Skin epidermis (tissue), 12 donors: ENCODE results near the gene RNF17.
"Not testable (repeated sequence)": the region's sequence is repeated elsewhere in the genome, so short reads cannot be mapped to it uniquely, and the experiment has no call there.

ENCODE experiments used
- H3K27ac ChIP-seq, 21 experiments: fragments of 200-600 bp; sonication (generic) in 11 of 21; one replicate each; pipeline ENCODE4 v1.5.0; 2020; ENCODE audit warnings: mild to moderate bottlenecking in 3 of 21, inconsistent platforms in 2 of 21, moderate library complexity in 2 of 21
- H3K4me3 ChIP-seq, 7 experiments: fragments of 200-600 bp; sonication (generic) in 2 of 7; one replicate each; pipeline ENCODE4 v1.5.0; 2020; ENCODE audit warnings: inconsistent platforms in 2 of 7, mild to moderate bottlenecking in 2 of 7, moderate library complexity in 1 of 7

The RNF17 gene

DNA sequence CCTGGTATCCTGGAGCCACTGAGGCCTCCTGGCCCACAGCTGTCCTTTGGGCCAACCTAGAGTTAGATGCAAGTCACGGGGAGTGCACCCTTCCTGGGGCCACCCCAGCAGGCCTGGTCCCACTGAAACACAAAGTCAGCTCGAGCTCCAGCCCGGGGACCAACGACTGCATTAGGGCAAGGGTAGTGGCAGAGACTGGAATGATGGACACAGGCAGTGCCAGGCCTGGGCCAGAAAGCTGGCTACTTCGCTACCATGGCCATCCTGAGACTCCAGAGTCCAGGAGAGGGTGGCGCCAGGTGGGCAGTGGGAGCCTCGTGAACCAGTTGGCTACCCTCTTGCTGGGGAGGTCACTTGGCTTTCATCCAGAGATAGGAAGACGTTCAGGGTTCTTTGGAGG lies 22.2 kb upstream of the RNF17 start:
- no peak overlapping the region for H3K4me3 ChIP-seq
- no peak overlapping the region for H3K27ac ChIP-seq

DNA sequence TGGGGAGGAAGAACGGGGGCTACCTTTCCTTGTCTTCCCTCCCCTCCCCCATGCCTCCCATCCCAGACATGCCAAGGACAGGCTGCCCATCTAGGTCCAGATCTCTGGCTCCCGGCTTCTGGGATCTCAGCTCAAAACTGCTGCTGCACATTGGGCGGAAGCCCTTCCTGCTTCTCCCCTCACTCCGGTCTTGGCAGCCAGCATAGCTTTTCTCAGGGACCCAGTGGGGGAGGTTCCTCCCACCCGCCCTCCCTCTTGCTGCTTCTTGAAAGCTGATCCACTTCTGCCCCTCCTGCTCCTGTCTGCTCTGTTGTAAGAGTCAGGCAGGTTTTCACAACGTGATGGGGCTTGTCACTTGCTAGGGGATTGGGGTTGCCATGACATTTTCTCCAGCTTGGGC lies 21.7 kb upstream of the RNF17 start:
- Histone ChIP-seq H3K27ac (no peak overlapping the region), H3K4me3 (no peak overlapping the region)

GRCh38 chr13:24742977-24743376 lies 21.0 kb upstream of the RNF17 start:
- no peak overlapping the region for H3K4me3 ChIP-seq

GRCh38 chr13:24744247-24744646 lies 19.7 kb upstream of the RNF17 start:
- H3K27ac ChIP-seq = no peak overlapping the region
- H3K4me3 ChIP-seq = no peak overlapping the region

More at GRCh38 chr13:24742977-24743376, 21.0 kb upstream of the RNF17 start:
- H3K27ac ChIP-seq = no peak overlapping the region

- no peak overlapping the region for H3K27ac ChIP-seq
- no peak overlapping the region for H3K4me3 ChIP-seq
Observed at GRCh38 chr13:24745516-24745860, 18.5 kb upstream of the RNF17 start.

DNA sequence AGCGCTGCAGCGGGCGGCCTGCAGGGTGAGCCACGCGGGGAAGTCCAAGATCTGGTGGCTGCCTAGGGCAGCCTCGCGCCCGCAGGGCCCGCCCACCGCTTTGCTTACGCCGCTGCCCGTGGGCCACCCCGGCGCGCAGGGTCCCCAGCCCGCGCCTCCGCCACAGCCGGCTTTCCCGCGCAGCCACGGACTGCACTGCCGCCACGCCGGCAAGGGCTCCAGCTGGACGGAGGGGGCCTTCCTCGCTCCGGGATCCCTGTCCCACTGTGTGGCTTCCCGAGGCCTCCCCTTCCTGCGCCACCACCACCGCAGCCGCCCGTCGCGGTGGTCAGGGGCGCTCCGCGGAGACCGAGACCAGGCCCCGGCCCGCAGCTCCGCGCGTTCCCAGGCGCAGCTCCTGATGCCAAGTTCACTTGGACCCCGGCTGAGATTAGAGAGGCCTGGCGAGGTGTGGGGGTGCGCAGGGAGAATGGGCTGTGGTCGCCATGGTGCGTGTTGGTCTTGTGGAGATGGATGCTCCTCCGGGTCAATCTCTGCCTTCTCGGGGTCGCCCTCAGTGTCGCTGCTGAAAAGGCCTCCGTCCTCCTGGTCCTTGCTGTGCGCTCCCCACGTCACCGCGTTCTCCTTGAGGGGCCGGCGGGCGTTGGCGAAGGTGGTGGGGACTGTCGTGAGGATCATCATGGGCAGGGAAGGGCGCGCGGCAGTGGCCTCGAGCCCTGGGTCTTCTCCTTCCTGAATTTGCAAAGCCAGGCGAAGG lies 17.9 kb upstream of the RNF17 start:
- no peak overlapping the region for H3K4me3 ChIP-seq
- H3K27ac ChIP-seq = no peak overlapping the region

- H3K27ac ChIP-seq = no peak overlapping the region
- H3K4me3 ChIP-seq = peak overlapping the region in 1 of 7 experiments; percentile 45
Observed at GRCh38 chr13:24746618-24747247, 17.2 kb upstream of the RNF17 start.

GRCh38 chr13:24747248-24748060 lies 16.5 kb upstream of the RNF17 start:
- no peak overlapping the region for H3K27ac ChIP-seq
- peak overlapping the region in 6 of 7 experiments; percentile 1 to 45 (median 23) for H3K4me3 ChIP-seq

DNA sequence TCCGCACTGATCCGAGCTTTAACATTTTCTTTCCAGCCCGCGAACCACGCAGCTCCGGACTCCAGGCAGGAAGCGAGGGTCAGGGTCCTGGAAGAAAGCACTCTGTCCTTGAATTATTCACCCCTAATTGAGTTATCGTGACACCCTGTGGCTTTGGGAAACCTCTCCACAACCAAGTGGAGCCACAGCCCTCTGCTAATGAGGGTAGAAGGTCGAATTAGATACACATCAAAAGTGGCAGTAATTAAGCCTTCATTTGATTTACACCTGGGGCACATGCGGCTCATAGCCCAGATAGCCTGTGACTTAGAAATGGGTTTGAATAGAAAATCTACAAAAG lies 15.9 kb upstream of the RNF17 start:
- peak overlapping the region in 4 of 7 experiments; percentile 12 to 45 (median 32) for H3K4me3 ChIP-seq

GRCh38 chr13:24759197-24759596 lies 4.8 kb upstream of the RNF17 start:
- Histone ChIP-seq H3K27ac (no peak overlapping the region), H3K4me3 (no peak overlapping the region)

More for the DNA sequence above, 15.9 kb upstream of the RNF17 start:
- H3K27ac ChIP-seq = no peak overlapping the region

DNA sequence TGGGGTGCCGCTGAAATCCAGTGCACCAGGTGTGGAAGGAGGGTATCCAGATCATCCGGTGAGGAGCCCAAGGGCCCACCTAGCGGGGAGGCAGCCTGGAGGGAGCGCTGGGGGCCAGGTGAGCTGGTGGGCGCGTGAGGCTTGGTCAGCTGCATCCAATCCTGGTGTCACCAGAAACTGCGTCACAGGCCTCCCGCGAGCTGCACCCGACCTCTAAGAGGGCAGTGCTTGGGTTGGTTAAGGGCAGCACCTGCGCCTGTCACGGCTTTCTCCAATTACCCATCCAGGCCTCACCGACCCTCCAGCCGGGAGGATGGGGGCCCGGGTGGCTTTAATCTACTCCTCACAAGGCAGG lies 284 bp downstream of the RNF17 start:
- no peak overlapping the region for H3K27ac ChIP-seq
- H3K4me3 ChIP-seq = no peak overlapping the region

- Histone ChIP-seq H3K4me3 (no peak overlapping the region), H3K27ac (no peak overlapping the region)
Observed at GRCh38 chr13:24777171-24777570, 13.2 kb downstream of the RNF17 start.

DNA sequence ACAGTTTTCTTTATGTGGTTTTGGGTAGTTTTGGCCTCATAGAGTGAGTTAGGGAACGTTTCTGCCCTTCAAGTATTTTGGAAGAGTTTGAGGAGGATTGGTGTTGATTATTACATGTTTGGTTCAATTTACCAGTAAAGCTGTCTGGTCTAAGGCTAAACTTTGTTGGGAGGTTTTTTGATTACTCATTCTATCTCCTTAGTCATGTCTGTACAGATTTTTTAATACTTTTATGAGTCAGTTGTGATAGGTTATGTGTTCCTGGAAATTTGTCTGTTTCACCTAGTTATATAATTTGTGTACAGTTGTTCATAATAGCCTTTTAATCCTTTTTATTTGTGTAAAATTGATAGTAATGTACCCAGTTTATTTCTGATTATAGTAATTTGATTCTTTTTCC lies 20.4 kb downstream of the RNF17 start:
- Histone ChIP-seq H3K27ac (no peak overlapping the region), H3K4me3 (no peak overlapping the region)

DNA sequence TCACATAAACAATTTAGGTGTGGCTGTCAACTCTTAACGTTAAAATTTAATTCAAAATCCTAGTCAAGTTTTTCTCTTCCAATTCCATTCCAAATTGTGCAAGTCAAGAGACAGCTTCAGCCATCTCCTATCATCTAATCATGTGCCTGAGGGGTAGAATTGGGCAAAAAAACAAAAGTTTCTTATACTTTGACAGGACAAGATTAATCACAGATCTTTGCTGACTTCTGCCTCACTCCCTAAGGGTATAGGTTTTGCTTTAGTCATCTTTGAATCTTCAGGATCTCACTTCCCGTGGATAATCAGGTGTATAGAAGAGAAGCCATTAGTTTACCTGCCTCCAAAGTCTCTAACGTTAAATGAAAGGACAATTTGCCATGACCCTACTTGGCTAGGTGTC lies 24.6 kb downstream of the RNF17 start:
- Histone ChIP-seq H3K4me3 (no peak overlapping the region), H3K27ac (no peak overlapping the region)

DNA sequence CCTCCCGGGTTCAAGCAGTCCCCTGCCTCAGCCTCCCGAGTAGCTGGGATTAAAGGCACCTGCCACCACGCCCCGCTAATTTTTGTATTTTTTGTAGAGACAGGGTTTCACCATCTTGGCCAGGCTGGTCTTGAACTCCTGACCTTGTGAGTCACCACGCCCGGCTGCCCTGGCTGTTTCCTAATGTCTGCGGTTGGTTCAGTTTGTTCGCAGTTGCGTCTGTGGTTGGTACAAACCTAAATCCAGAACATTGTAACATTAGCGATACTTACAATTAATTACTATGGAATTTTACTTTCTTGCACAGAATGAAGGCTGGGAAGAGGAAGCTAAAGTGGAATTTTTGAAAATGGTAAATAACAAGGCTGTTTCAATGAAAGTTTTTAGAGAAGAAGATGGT lies 38.1 kb downstream of the RNF17 start:
- Histone ChIP-seq H3K27ac (no peak overlapping the region), H3K4me3 (no peak overlapping the region)

DNA sequence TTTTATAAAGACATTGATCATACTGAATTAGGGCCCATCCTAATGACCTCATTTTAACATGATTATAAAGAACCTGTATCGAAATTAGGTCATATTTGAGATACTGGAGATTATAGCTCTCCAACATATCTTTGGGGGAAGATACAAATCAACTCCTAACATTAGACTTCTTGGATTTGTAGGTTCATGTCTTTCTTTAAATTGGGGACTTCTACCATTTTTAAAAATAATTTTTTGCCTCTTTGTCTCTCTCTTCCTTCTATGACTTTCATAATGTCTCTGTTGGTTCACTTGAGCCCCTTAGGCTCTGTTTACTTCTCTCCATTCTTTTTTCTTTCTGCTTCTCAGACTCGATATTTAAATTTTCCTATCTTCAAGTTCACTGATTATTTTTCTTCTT lies 57.2 kb downstream of the RNF17 start:
- no peak overlapping the region for H3K27ac ChIP-seq
- no peak overlapping the region for H3K4me3 ChIP-seq

DNA sequence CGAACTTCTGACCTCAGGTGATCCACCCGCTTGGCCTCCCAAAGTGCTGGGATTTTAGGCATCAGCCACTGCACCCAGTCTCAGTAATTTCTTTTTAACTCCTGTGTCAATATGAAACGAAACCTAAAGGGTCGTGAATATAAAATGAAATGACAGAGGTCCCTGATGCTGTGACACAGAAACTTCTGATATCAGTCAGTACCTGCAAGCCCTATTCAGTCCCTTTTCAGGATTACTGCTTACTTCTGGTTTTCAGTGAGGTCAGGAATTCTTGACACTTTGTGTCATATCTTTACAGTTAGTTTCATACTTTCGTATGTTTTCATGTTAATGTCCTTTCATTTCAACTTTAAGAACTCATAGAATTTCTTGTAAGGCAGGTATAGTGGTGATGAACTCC lies 58.7 kb downstream of the RNF17 start:
- Histone ChIP-seq H3K27ac (no peak overlapping the region), H3K4me3 (no peak overlapping the region)

GRCh38 chr13:24823122-24823710 lies 59.2 kb downstream of the RNF17 start:
- not testable (repeated sequence) for H3K4me3 ChIP-seq, H3K27ac ChIP-seq

DNA sequence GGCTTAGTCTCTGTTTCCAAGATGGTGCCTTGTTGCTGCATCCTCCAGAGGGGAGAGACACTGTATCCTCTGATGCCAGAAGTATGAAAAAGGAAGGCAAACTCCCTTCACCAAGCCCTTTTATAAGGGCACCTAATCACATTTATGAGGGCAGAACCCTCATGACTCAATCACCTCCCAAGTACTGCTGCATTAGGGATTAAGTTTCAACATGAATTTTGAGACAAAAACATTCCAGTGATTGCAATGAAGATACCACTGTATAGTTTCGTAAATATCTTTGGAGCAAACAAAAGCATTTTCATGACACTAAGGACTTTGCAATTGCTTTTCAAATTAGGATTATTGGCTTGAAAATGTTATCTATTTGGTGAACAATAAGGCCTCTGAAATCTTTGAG lies 63.8 kb downstream of the RNF17 start:
- Histone ChIP-seq H3K4me3 (no peak overlapping the region), H3K27ac (no peak overlapping the region)

DNA sequence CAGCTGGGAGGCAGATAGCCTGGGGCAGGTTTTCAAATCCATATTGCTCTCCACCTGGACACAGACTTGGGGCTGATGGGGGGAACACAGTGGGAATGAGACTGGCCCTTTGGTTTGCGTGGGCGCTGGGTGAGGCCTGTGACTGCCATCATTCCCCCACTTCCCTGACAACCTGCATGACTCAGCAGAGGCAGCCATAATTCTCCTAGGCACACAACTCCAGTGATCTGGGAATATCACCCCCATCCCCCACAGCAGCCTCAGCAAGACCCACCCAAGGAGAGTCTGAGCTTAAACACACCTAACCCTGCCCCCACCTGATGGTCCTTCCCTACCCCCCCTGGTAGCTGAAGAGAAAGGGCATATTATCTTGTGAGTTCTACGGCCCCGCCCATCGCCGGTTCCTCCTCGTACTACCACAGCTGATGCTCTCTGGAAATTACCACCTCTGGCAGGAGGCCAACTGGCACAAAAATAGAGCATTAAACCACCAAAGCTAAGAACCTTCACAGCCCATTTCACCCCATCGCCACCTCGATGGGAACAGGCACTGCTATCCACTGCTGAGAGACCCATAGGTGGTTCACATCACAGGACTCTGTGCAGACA lies 71.0 kb downstream of the RNF17 start:
- no peak overlapping the region for H3K4me3 ChIP-seq
- no peak overlapping the region for H3K27ac ChIP-seq
